MM.1S (cell line): Measurements from ENCODE around the gene SCAMP4.

Experiments
- CTCF ChIP-seq: fragments of 300-600 bp; sonication (generic); IDR thresholded peaks from 2 replicates; pipeline ENCODE4 v1.5.1; 2016; ENCODE audit warnings: antibody characterized with exemption, low read length, mixed read lengths
- EZH2 ChIP-seq: fragments of 300-600 bp; sonication (generic); optimal IDR thresholded peaks from 2 replicates; pipeline ENCODE3; 2017; ENCODE audit warnings: low read depth, mild to moderate bottlenecking, antibody characterized with exemption, low read length, mixed read lengths
- EZH2phosphoT487 ChIP-seq: fragments of 300-600 bp; sonication (generic); IDR thresholded peaks from 2 replicates; pipeline ENCODE4 v1.6.1; 2018; ENCODE audit warnings: antibody characterized with exemption, low read length

- no peak for TF ChIP-seq CTCF
- TF ChIP-seq EZH2, result no peak
- no peak for TF ChIP-seq EZH2phosphoT487
Observed at GRCh38 chr19:1905110-1905862, at the start of gene SCAMP4, which contains the start of gene ADAT3.
